GM18870 (cell line): ENCODE data around the gene UTS2B.
"Not testable (repeated sequence)": the region's sequence is repeated elsewhere in the genome, so short reads cannot be mapped to it uniquely, and the experiment has no call there.

ENCODE experiments used
- ATAC-seq: cut with Tn5 transposase; IDR thresholded peaks from one replicate; pipeline ENCODE4 v1.9.1; 2021; ENCODE audit warnings: moderate library complexity; ENCODE audit not compliant: unreplicated experiment

The UTS2B gene

GRCh38 chr3:191283400-191283799 is 46.9 kb downstream of the UTS2B start:
- no peak for ATAC-seq

GRCh38 chr3:191282251-191283185 is 47.8 kb downstream of the UTS2B start:
- no peak for ATAC-seq

- ATAC-seq: no peak
Measured at GRCh38 chr3:191280882-191281281, 49.4 kb downstream of the UTS2B start.

GRCh38 chr3:191280111-191280510 is 50.2 kb downstream of the UTS2B start:
- no peak for ATAC-seq

GRCh38 chr3:191275751-191276150 is 54.6 kb downstream of the UTS2B start:
- ATAC-seq: no peak

GRCh38 chr3:191275244-191275643 is 55.1 kb downstream of the UTS2B start:
- not testable (repeated sequence) for ATAC-seq

GRCh38 chr3:191269289-191270085 is 60.8 kb downstream of the UTS2B start:
- peak; percentile 76 for ATAC-seq

- no peak for ATAC-seq
Measured at GRCh38 chr3:191268737-191269136, 61.6 kb downstream of the UTS2B start.

GRCh38 chr3:191263850-191264249 is 66.5 kb downstream of the UTS2B start:
- no peak for ATAC-seq

GRCh38 chr3:191263365-191263764 is 67.0 kb downstream of the UTS2B start:
- ATAC-seq: peak; percentile 93

GRCh38 chr3:191262650-191263049 is 67.7 kb downstream of the UTS2B start:
- peak; percentile 59 for ATAC-seq

- no peak for ATAC-seq
Measured at GRCh38 chr3:191261304-191261638, 69.1 kb downstream of the UTS2B start.

GRCh38 chr3:191260431-191261303 is 69.7 kb downstream of the UTS2B start:
- ATAC-seq: no peak

GRCh38 chr3:191259486-191259885 is 70.8 kb downstream of the UTS2B start:
- no peak for ATAC-seq

- ATAC-seq: no peak
Measured at GRCh38 chr3:191257286-191257685, 73.0 kb downstream of the UTS2B start.

- ATAC-seq: no peak
Measured at GRCh38 chr3:191256405-191256804, 73.9 kb downstream of the UTS2B start.

- no peak for ATAC-seq
Measured at GRCh38 chr3:191255156-191255555, 75.2 kb downstream of the UTS2B start.

GRCh38 chr3:191254098-191254873 is 76.0 kb downstream of the UTS2B start:
- ATAC-seq: no peak

GRCh38 chr3:191253089-191253799 is 77.1 kb downstream of the UTS2B start:
- ATAC-seq: peak; percentile 47

GRCh38 chr3:191246630-191247029 is 83.7 kb downstream of the UTS2B start:
- ATAC-seq: no peak
